Measurements from ENCODE around the gene TUT4.

The TUT4 gene

DNA sequence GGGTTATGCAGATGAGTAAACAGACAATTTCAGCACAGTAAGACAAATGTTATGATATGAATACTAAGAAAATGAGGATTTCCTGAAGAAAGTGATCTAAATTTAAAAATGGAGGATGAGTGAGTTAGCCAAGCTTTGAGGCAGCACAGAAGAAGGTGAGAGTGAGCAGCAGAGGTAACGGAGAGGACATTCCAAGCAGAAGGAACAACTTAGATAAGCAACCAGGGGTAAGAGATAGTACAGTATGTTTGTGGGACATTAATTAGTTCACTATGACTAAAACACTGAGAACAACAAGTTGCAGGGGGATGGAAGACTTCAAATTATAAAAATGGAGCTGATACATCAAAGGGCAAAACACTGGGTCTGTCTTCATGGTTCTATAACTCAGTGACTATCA, 125.7 kb downstream of the TUT4 start:
- TF ChIP-seq, protein P1, sequence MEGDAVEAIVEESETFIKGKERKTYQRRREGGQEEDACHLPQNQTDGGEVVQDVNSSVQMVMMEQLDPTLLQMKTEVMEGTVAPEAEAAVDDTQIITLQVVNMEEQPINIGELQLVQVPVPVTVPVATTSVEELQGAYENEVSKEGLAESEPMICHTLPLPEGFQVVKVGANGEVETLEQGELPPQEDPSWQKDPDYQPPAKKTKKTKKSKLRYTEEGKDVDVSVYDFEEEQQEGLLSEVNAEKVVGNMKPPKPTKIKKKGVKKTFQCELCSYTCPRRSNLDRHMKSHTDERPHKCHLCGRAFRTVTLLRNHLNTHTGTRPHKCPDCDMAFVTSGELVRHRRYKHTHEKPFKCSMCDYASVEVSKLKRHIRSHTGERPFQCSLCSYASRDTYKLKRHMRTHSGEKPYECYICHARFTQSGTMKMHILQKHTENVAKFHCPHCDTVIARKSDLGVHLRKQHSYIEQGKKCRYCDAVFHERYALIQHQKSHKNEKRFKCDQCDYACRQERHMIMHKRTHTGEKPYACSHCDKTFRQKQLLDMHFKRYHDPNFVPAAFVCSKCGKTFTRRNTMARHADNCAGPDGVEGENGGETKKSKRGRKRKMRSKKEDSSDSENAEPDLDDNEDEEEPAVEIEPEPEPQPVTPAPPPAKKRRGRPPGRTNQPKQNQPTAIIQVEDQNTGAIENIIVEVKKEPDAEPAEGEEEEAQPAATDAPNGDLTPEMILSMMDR (IDR thresholded peaks at IDR 0.05; ENCODE audit: low read depth, low read length, missing control alignments), result no peak
- no peak for DNase-seq (ENCODE audit: low read depth)
- H3K4me3 ChIP-seq (ENCODE audit: low read depth, low read length), result no peak overlapping the region
- in situ Hi-C loops (cut with HindIII; ENCODE audit: low sequenced_read_pairs), result no loop called here

DNA sequence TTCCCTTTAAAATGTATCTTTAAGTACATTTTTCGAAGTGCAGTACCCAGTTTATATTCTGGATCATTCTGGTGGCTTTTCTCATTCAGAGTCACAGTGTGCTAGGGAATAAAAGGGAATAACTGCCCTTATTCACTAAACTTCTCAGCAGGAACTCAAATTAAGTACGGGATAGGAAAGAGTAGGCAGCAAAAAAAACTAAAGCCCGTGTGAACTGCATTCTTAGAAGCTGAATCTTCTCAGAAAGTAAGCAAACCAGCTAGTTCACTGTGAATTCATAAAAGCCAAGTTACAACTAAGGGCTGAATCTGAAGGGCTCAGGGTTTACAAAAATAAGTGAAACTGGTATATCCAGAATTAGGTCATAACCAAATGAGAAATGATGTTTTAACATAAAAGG, 126.5 kb downstream of the TUT4 start:
- DNase-seq (ENCODE audit: low read depth), result no peak
- in situ Hi-C loops (cut with HindIII; ENCODE audit: low sequenced_read_pairs), result no loop called here
- H3K4me3 ChIP-seq (ENCODE audit: low read depth, low read length), result no peak overlapping the region
- TF ChIP-seq, protein P1 (IDR thresholded peaks at IDR 0.05; ENCODE audit: low read depth, low read length, missing control alignments), result no peak

DNA sequence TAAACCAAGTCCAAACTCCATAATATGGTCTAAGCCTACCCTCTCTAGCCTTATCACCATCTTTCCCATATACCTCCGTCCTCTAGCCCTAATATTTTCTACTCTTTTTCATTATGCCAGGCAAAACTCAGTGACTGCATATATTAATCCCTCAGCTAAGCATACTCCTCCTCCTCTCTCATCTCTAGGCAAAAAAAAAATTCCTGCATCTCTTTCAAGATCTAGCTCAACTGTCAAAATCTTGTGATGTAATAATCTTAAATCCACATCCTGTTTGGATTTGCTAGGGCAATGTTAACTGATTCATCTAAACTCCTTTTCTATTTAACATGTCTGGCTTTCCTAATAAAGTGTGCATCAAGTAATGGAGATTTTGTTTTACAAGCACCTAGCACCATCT, 128.1 kb downstream of the TUT4 start:
- TF ChIP-seq, protein P1 (IDR thresholded peaks at IDR 0.05; ENCODE audit: low read depth, low read length, missing control alignments), result no peak
- no peak overlapping the region for H3K4me3 ChIP-seq (ENCODE audit: low read depth, low read length)
- no peak for DNase-seq (ENCODE audit: low read depth)
- in situ Hi-C loops (cut with HindIII; ENCODE audit: low sequenced_read_pairs), result no loop called here

DNA sequence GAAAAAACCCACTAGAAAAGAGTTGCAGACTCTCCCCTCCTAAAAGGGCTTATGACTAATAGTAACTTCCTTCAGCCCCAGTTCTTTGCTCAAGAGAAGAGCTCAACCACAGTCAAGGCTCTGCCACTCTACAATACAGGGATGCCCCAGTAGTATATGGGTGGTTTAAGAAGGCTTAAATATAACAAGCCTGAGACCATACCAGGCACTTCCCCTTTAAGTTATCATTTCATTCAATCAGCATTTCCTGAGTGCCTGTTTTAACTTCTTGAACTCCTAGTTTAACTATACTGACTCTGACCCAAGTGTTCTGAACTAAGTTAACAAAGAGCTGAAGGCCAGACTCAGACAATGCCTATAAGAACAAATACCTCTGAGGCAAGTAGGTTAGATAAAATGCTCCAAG, 128.7 kb downstream of the TUT4 start:
- DNase-seq (ENCODE audit: low read depth), result no peak
- in situ Hi-C loops (cut with HindIII; ENCODE audit: low sequenced_read_pairs), result no loop called here
- TF ChIP-seq, protein P1 (IDR thresholded peaks at IDR 0.05; ENCODE audit: low read depth, low read length, missing control alignments), result no peak
- H3K4me3 ChIP-seq (ENCODE audit: low read depth, low read length), result no peak overlapping the region

DNA sequence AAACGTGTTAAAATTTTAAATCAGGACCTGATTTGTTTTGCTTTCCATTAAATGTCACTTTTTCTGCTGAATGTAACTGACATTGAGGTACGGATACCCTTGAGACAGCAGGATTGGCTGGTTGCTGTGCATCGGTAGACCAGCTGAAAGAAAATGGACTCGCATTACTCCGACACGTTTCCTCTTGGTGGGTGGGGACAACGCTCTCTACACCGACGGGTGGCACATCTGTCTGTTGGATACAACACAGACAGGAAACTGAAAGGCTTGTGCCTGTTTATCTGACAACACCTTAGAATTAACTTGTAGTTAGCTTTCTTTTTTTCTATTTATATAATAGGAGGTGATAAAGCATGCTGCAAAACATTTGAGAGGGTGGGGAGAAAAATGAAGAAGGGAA, 129.1 kb downstream of the TUT4 start:
- no peak for DNase-seq (ENCODE audit: low read depth)
- in situ Hi-C loops (cut with HindIII; ENCODE audit: low sequenced_read_pairs), result no loop called here
- TF ChIP-seq, protein P1 (IDR thresholded peaks at IDR 0.05; ENCODE audit: low read depth, low read length, missing control alignments), result no peak
- no peak overlapping the region for H3K4me3 ChIP-seq (ENCODE audit: low read depth, low read length)

DNA sequence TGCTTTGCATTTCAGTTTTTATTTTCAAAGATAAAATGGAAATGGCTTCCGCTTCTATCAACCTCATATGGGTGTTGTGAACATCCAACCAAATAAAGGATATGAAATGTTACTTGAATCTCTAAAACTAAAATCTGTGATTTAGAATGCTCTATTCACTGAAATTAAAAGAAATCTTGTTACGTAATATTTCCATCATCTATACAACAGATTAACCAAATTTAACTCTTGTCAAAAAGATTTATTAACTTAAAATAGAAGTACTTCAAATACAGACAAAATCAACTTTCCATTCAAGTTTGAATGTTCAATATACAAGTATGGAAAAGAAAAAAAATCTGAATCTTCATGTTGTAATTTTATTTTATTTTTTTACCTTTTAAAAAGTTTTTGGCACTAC, 129.8 kb downstream of the TUT4 start:
- in situ Hi-C loops (cut with HindIII; ENCODE audit: low sequenced_read_pairs), result no loop called here
- no peak overlapping the region for H3K4me3 ChIP-seq (ENCODE audit: low read depth, low read length)
- no peak for DNase-seq (ENCODE audit: low read depth)
- TF ChIP-seq, protein P1 (IDR thresholded peaks at IDR 0.05; ENCODE audit: low read depth, low read length, missing control alignments), result no peak

DNA sequence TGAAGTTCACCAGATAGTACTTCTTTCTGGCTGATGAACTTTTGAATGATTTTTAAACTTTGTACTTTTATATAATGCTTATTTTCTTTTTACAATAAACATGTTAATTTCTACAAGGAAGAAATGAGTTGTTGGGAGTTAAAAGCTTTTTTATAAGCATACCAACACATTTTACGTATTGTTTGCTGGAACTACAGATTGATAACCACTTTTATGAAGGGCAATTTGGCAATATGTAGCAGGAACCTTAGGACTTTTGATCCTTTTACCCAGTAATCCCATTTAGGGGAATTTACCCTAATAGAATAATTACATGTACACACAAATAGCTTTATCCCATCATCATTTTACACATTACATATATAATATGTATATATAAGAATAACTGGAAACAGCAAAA, 132.2 kb downstream of the TUT4 start:
- TF ChIP-seq, protein P1 (IDR thresholded peaks at IDR 0.05; ENCODE audit: low read depth, low read length, missing control alignments), result no peak
- no peak overlapping the region for H3K4me3 ChIP-seq (ENCODE audit: low read depth, low read length)
- no peak for DNase-seq (ENCODE audit: low read depth)
- in situ Hi-C loops (cut with HindIII; ENCODE audit: low sequenced_read_pairs), result no loop called here

Measured in astrocyte of the cerebellum (primary cell).